GM12874 (cell line): Measurements from ENCODE around the gene SAMD14.

Experiments
- CTCF ChIP-seq: IDR thresholded peaks from 2 replicates; pipeline ENCODE4 v1.5.1; 2011; ENCODE audit warnings: low read depth, mild to moderate bottlenecking, control low read depth, low read length, moderate library complexity; ENCODE audit not compliant: insufficient read depth

Gene SAMD14

DNA sequence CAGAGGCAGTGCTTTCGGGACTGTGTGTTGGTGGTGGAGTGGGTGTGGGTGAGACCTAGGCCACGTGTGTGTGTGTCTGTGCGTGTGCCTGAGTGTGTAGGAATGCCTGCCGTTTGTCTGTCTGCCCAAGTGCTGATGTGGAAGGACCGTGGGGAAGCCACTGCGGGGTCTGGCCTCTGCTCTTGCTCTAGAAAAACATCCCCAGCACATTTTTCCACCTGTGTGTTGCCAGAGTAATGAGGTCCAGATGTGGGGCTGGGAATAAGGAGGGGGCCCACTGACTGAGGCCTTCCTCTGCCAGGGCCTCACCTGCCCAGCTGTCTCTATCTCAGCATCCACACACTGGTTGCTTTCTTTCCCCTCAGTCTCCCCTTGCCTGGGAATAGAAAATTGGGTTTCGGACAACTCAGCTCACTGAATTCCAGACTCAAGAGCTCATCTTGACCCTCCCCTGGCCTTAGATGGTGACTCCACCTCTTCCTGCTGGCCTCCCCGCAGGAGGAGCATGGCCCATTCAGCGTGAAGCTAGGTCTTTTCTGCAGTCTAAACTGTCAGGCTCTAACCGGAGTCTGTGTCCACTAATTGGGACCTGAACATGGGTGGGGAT, 43.5 kb upstream of the SAMD14 start:
- TF ChIP-seq CTCF: no peak

DNA sequence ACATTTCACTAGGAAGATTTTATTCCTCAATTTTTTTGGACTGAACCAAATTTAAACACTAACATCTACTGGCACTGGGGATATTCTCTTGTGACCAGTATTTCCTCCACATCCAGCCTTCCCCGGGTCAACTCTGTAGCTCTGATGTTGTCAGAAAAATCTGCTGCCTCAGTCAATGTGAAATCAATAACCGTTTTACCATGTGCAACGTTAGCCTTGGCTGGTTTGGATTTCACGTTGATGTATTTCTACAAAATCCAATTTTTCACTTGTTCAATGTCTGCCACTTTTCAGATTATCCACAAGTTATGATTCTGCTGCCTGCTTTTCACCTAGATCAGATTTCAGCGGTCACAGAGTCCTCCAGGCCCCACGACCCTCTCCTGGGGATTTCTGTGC, 43.0 kb upstream of the SAMD14 start:
- TF ChIP-seq CTCF: no peak

- no peak for TF ChIP-seq CTCF
Measured at GRCh38 chr17:50172130-50172529, 42.2 kb upstream of the SAMD14 start.

- TF ChIP-seq CTCF: no peak
Measured at GRCh38 chr17:50171371-50172071, 41.6 kb upstream of the SAMD14 start.

GRCh38 chr17:50170662-50171370, 40.9 kb upstream of the SAMD14 start:
- no peak for TF ChIP-seq CTCF

DNA sequence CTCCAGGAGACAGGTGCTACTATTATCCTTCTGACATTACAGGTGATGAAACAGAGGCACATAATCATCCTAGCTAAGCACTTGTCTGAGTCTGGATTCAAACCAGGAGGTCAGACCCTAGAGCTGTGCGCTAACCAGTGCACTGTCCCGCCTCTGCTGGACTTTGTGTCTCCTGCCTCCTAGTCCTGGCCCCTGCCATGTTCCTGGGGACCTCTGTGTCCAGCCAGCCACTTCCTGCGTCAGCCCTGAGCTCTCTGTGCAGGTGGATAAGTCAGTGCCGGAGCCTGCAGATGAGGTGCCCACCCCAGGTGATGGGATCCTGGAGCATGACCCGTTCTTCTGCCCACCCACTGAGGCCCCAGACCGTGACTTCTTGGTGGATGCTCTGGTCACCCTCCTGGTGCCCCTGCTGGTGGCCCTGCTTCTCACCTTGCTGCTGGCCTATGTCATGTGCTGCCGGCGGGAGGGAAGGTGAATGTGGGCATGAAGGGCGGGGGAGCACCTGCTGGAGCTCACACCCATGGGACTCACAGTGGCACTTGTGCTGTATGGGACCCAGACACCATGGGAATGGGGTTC, 40.0 kb upstream of the SAMD14 start:
- no peak for TF ChIP-seq CTCF

DNA sequence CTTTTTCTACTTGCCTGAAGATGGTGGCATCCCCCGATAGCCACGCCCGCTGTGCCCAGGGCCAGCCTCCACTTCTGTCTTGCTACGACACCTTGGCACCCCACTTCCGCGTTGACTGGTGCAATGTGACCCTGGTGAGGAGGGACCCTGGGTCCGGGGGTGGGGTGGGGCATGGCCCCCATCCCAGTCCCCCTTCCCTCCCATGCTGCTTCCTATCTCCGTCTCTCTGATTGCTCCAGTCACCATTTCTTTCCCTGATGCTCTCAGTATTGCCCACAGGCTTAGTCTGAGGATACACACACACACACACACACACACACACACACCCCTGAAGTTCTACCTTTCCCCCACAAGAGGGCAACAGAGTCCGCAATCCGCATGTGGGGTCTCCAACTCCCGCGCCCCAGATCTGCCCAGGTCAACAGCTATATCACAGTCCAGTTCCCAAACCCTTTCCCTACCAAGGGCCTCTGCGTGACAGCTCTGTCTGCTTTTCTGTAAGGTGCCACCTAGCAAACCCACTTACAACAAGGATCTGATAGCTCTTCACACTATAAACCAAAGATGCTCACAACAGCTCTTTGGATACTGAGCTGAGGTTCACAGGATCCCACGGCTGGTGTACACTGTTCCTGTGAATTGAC, 39.3 kb upstream of the SAMD14 start:
- peak; percentile 92 for TF ChIP-seq CTCF
